Uterus (tissue), 2 donors: ENCODE data around the gene ANKLE2.

Experiments
- POLR2A ChIP-seq, 2 donors: fragments of 450-650 bp; IDR thresholded peaks; one replicate each; pipeline ENCODE4 v1.6.1; 2016; ENCODE audit warnings: antibody characterized with exemption in 2 of 2, mild to moderate bottlenecking in 1 of 2, moderate library complexity in 1 of 2
- TF ChIP-seq, protein P1 (sequence below), 4 experiments: fragments of 200-600 bp in 2 of 4; fragments of 450-650 bp in 2 of 4; sonication (generic) in 2 of 4; IDR thresholded peaks; one replicate each; pipeline ENCODE4 v1.5.1; 2016 to 2019; ENCODE audit warnings: antibody characterized with exemption in 4 of 4, mild to moderate bottlenecking in 2 of 4, moderate library complexity in 1 of 4

DNA sequence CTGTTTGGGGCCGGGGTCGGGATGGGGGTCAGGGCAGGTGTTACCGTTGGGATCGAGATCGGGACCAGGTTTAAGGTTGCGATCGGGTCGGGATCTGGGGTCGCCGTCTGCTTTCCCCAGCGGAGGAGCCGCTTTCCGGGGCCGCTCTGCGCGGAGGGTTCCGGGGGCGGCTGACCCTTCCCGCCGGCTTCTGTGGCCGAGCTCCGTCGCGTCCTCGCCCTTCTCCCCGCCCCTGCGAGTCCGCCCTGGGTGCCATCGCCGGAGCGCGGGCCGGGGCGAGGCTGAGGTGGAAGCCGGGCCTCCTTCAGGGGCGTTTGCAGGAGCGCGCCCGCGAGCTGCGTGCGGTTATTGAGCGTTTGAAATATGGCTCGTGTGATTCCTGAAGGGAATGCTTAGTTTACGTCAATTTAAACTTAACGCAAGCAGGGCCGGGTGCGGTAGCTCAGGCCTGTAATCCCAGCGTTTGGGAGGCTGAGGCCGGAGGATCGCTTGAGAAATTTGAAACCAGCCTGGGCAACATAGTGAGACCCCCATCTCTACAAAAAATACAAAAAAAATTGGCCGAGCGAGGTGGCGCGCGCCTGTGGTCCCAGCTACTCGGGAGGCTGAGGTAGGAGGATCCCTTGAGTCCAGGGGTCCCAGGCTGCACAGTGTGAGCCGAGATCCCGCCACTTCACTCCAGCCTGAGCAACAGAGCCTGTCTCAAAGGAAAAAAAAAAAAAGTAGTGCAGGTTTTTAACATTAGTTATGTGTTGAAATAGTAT is 50.4 kb downstream of the ANKLE2 start:
- TF ChIP-seq, protein P1, sequence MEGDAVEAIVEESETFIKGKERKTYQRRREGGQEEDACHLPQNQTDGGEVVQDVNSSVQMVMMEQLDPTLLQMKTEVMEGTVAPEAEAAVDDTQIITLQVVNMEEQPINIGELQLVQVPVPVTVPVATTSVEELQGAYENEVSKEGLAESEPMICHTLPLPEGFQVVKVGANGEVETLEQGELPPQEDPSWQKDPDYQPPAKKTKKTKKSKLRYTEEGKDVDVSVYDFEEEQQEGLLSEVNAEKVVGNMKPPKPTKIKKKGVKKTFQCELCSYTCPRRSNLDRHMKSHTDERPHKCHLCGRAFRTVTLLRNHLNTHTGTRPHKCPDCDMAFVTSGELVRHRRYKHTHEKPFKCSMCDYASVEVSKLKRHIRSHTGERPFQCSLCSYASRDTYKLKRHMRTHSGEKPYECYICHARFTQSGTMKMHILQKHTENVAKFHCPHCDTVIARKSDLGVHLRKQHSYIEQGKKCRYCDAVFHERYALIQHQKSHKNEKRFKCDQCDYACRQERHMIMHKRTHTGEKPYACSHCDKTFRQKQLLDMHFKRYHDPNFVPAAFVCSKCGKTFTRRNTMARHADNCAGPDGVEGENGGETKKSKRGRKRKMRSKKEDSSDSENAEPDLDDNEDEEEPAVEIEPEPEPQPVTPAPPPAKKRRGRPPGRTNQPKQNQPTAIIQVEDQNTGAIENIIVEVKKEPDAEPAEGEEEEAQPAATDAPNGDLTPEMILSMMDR (IDR thresholded peaks at IDR 0.05) = no peak
- TF ChIP-seq POLR2A (IDR thresholded peaks at IDR 0.05) = no peak
